ENCODE data around the gene GNB3. TPM values are rescaled to one million over a fixed set of nuclear protein-coding genes. Genes with fewer than 3 reads are reported as not detected.

Gene GNB3
- total and polyA plus RNA-seq, 9 of the 15 experiments (the other 6 are each of a cell fraction or from before 2014, with no cell fraction given), result 1.4 to 5.8 (median 2.0) TPM

DNA sequence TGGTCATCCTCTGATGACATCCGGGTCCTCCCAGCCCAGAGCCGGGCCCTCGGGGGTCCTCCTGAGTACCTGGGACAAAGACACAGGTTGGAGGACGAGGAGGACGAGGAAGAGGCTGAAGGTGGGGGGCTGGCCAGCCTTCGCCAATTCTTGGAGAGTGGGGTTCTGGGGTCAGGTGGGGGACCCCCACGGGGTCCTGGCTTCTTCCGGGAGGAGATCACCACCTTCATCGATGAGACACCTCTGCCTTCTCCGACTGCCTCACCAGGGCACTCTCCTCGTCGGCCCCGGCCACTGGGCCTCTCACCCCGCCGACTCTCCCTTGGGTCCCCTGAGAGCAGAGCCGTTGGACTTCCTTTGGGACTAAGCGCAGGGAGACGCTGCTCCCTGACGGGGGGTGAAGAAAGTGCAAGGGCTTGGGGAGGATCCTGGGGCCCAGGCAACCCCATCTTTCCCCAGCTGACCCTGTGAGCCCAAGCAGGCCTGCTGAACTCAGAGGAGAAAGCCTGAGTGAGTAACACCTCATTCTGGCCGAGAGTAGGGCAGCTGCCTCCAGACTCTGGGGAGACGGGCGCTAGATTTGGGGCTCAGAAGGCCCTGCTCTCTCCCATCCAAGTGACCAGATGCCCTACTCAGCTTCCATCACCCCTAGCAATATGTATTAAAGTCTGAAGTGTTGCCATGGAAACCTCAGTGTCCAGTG lies 13.8 kb upstream of the GNB3 start:
- no peaks in the 10 kb centered on the region for H4K20me1 ChIP-seq (replicated peaks; ENCODE audit: control insufficient read depth, insufficient read depth, low read length)
- peak overlapping the region; percentile 67; the same call in 1 of the 2 replicates for H3K4me2 ChIP-seq (ENCODE audit: insufficient read depth, low read length)
- DNase-seq (ENCODE audit: extremely low read depth in 1 of 4, low spot score in 3 of 4), result peak in 1 of 4 experiments; percentile 15
- ATAC-seq, result no peak
- peaks cover 0 to 4% of the 10 kb centered on the region in 2 experiments; a peak in 2 of 5 replicates for H3K27me3 ChIP-seq (ENCODE audit: control insufficient read depth in 2 of 2, insufficient read depth in 2 of 2, low read length in 2 of 2)
- H3K9ac ChIP-seq (ENCODE audit: insufficient read depth in 1 of 2, low read depth in 2 of 2, low read length in 2 of 2), result peak overlapping the region; percentile 26 to 83; a peak in 2 of 4 replicates
- H3K27ac ChIP-seq (ENCODE audit: extremely low read depth, low read depth, low read length), result peak overlapping the region; percentile 48; the same call in 1 of the 3 replicates
- intact Hi-C loops (cut with micrococcal nuclease), result loop anchor here (2.0 to 10.0 kb wide), 4 partner anchors 50 to 272 kb away; partner anchors contain the start of genes IFFO1 and ZNF384
- in situ Hi-C loops (cut with MboI), result no loop called here
- ChIA-PET POLR2A (interaction anchor here (1.1 to 1.2 kb wide), 2 partner anchors 13 to 46 kb away, joined by 3 to 4 read pairs; partner anchors contain the start of gene SPSB2), CTCF (ENCODE audit: low intra/inter-chr PET ratio) (interaction anchor here (1.8 to 1.9 kb wide), 2 partner anchors 73 to 91 kb away, joined by 6 to 15 read pairs; partner anchors contain the start of gene MLF2)
- no TSS peak for BruUV-seq (replicated peaks)
- H3K4me3 ChIP-seq, result no peak overlapping the region
- H2AFZ ChIP-seq (ENCODE audit: low read depth, low read length), result peak overlapping the region; percentile 82
- no peaks in the 10 kb centered on the region for H3K9me1 ChIP-seq (ENCODE audit: control insufficient read depth, insufficient read depth, low read length)
- H3K79me2 ChIP-seq (ENCODE audit: control insufficient read depth, insufficient read depth, low read length), result peaks cover 24% of the 10 kb centered on the region
- no peaks in the 10 kb centered on the region for H3K9me3 ChIP-seq (replicated peaks; ENCODE audit: control insufficient read depth, insufficient read depth, low read depth, low read length)
- H3K4me1 ChIP-seq (replicated peaks in 1 of 2; ENCODE audit: control insufficient read depth in 2 of 2, insufficient read depth in 2 of 2, low read length in 2 of 2), result peaks cover 13 to 52% of the 10 kb centered on the region in 2 experiments; a peak in 4 of 5 replicates
- peaks cover 22% of the 10 kb centered on the region; the same call in 1 of the 3 replicates for H3K36me3 ChIP-seq (ENCODE audit: control insufficient read depth, insufficient read depth, low read length)
- no peak for FAIRE-seq
- 82% methylated on average over 7 of the region's 22 CpGs for WGBS (ENCODE audit: insufficient coverage, low coverage, missing lambda C conversion rate)
- TF ChIP-seq ZNF24 (IDR thresholded peaks at IDR 0.05) (no peak), HNRNPH1 (optimal IDR thresholded peaks at IDR 0.05; ENCODE audit: low read depth, low read length) (no peak), BMI1 (IDR thresholded peaks at IDR 0.05; ENCODE audit: low read length) (no peak), RFX1 (IDR thresholded peaks at IDR 0.05) (peak; percentile 90), ZNF224 (CRISPR knock-in tag; IDR thresholded peaks at IDR 0.05) (no peak), ZNF253 (CRISPR knock-in tag; conservative IDR thresholded peaks at IDR 0.05) (no peak), SMAD4 (CRISPR knock-in tag; conservative IDR thresholded peaks at IDR 0.05) (0 out of 2 replicates have a peak, but pooled peaks have one; percentile 24), EP300 (IDR thresholded peaks at IDR 0.05; ENCODE audit: low read length) (no peak), ZBTB17 (CRISPR knock-in tag; IDR thresholded peaks at IDR 0.05) (0 out of 2 replicates have a peak, but pooled peaks have one; percentile 25), FOSL1 (tag; conservative IDR thresholded peaks at IDR 0.05) (no peak), U2AF2 (optimal IDR thresholded peaks at IDR 0.05; ENCODE audit: low read depth, low read length) (no peak), YBX1 (IDR thresholded peaks at IDR 0.05) (no peak), HCFC1 (IDR thresholded peaks at IDR 0.05; ENCODE audit: low read depth, low read length) (no peak), CHCHD3 (CRISPR knock-in tag; IDR thresholded peaks at IDR 0.05) (no peak), ZNF644 (tag; IDR thresholded peaks at IDR 0.05; ENCODE audit: low read depth) (no peak), MCM7 (IDR thresholded peaks at IDR 0.05) (no peak), ZNF347 (CRISPR knock-in tag; IDR thresholded peaks at IDR 0.05; ENCODE audit: low read depth) (no peak)
- TF ChIP-seq, protein P1, sequence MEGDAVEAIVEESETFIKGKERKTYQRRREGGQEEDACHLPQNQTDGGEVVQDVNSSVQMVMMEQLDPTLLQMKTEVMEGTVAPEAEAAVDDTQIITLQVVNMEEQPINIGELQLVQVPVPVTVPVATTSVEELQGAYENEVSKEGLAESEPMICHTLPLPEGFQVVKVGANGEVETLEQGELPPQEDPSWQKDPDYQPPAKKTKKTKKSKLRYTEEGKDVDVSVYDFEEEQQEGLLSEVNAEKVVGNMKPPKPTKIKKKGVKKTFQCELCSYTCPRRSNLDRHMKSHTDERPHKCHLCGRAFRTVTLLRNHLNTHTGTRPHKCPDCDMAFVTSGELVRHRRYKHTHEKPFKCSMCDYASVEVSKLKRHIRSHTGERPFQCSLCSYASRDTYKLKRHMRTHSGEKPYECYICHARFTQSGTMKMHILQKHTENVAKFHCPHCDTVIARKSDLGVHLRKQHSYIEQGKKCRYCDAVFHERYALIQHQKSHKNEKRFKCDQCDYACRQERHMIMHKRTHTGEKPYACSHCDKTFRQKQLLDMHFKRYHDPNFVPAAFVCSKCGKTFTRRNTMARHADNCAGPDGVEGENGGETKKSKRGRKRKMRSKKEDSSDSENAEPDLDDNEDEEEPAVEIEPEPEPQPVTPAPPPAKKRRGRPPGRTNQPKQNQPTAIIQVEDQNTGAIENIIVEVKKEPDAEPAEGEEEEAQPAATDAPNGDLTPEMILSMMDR (IDR thresholded peaks at IDR 0.05 in 2 of 3, conservative IDR thresholded peaks at IDR 0.05 in 1 of 3; ENCODE audit: insufficient read depth in 2 of 3, low read depth in 1 of 3, low read length in 3 of 3), result peak in 1 of 3 experiments; percentile 6; a peak in 1 of 6 replicates
- TF ChIP-seq, protein P2, sequence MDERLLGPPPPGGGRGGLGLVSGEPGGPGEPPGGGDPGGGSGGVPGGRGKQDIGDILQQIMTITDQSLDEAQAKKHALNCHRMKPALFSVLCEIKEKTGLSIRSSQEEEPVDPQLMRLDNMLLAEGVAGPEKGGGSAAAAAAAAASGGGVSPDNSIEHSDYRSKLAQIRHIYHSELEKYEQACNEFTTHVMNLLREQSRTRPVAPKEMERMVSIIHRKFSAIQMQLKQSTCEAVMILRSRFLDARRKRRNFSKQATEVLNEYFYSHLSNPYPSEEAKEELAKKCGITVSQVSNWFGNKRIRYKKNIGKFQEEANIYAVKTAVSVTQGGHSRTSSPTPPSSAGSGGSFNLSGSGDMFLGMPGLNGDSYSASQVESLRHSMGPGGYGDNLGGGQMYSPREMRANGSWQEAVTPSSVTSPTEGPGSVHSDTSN (CRISPR knock-in tag; IDR thresholded peaks at IDR 0.05; ENCODE audit: low read depth), result no peak
- TF ChIP-seq, protein P2 (tag; conservative IDR thresholded peaks at IDR 0.05; ENCODE audit: low read depth), result no peak

All from K562 (cell line).